SK-N-SH treated with all-trans-retinoic acid at 6 μM for 48 hours (cell line): Measurements from ENCODE around the gene LY6G6F.

Experiments
- ARNTL ChIP-seq: fragments of 450-650 bp; formaldehyde crosslinking; IDR thresholded peaks from 2 replicates; pipeline ENCODE4 v1.5.0; 2020; ENCODE audit warnings: low read depth, mild to moderate bottlenecking, moderate library complexity, borderline replicate concordance
- GLIS3 ChIP-seq: fragments of 250-450 bp; sonication (Bioruptor Pico); IDR thresholded peaks from 2 replicates; pipeline ENCODE4 v1.5.0; 2020; ENCODE audit warnings: mild to moderate bottlenecking, moderate library complexity
- ISL1 ChIP-seq: fragments of 250-450 bp; sonication (Bioruptor Pico); IDR thresholded peaks from 2 replicates; pipeline ENCODE4 v2.1.2; 2022; ENCODE audit warnings: mild to moderate bottlenecking, moderate library complexity
- OSR1 ChIP-seq: fragments of 250-450 bp; sonication (Bioruptor Pico); IDR thresholded peaks from 2 replicates; pipeline ENCODE4 v1.8.0; 2022; ENCODE audit warnings: moderate library complexity, mild to moderate bottlenecking, inconsistent platforms
- RARB ChIP-seq: fragments of 250-450 bp; sonication (Bioruptor Pico); IDR thresholded peaks from 2 replicates; pipeline ENCODE4 v1.8.0; 2021; ENCODE audit warnings: mild to moderate bottlenecking, moderate library complexity
- SNAI2 ChIP-seq: fragments of 250-450 bp; sonication (Bioruptor Pico); IDR thresholded peaks from 2 replicates; pipeline ENCODE4 v1.5.0; 2020; ENCODE audit warnings: mild to moderate bottlenecking, moderate library complexity
- TCF4 ChIP-seq: fragments of 250-450 bp; sonication (Bioruptor Pico); IDR thresholded peaks from 2 replicates; pipeline ENCODE4 v1.8.0; 2021; ENCODE audit warnings: mild to moderate bottlenecking, moderate library complexity, borderline replicate concordance
- TSHZ2 ChIP-seq: fragments of 250-450 bp; sonication (Bioruptor Pico); IDR thresholded peaks from 2 replicates; pipeline ENCODE4 v1.5.0; 2020; ENCODE audit warnings: mild to moderate bottlenecking, moderate library complexity
- ZFP3 ChIP-seq: fragments of 250-450 bp; sonication (Bioruptor Pico); IDR thresholded peaks from 2 replicates; pipeline ENCODE4 v1.5.0; 2020; ENCODE audit warnings: mild to moderate bottlenecking, moderate library complexity
- ZFP30 ChIP-seq: fragments of 450-650 bp; formaldehyde crosslinking; IDR thresholded peaks from 2 replicates; pipeline ENCODE4 v1.5.0; 2022; ENCODE audit warnings: mild to moderate bottlenecking, moderate library complexity
- ZNF8 ChIP-seq: fragments of 450-650 bp; formaldehyde crosslinking; IDR thresholded peaks from 2 replicates; pipeline ENCODE4 v1.5.0; 2020; ENCODE audit warnings: mild to moderate bottlenecking, moderate library complexity
- TF ChIP-seq, protein P1 (sequence below): fragments of 250-450 bp; sonication (Bioruptor Pico); IDR thresholded peaks from 2 replicates; pipeline ENCODE4 v1.8.0; 2021; ENCODE audit warnings: low read depth, mild to moderate bottlenecking, moderate library complexity, borderline replicate concordance
- TF ChIP-seq, protein P2 (sequence below): fragments of 250-450 bp; sonication (Bioruptor Pico); IDR thresholded peaks from 2 replicates; pipeline ENCODE4 v1.5.1; 2020; ENCODE audit warnings: low read depth, mild to moderate bottlenecking, moderate library complexity
- TF ChIP-seq, protein P3 (sequence below): fragments of 250-450 bp; sonication (Bioruptor Pico); IDR thresholded peaks from 2 replicates; pipeline ENCODE4 v1.8.0; 2020; ENCODE audit warnings: mild to moderate bottlenecking, moderate library complexity, borderline replicate concordance

DNA sequence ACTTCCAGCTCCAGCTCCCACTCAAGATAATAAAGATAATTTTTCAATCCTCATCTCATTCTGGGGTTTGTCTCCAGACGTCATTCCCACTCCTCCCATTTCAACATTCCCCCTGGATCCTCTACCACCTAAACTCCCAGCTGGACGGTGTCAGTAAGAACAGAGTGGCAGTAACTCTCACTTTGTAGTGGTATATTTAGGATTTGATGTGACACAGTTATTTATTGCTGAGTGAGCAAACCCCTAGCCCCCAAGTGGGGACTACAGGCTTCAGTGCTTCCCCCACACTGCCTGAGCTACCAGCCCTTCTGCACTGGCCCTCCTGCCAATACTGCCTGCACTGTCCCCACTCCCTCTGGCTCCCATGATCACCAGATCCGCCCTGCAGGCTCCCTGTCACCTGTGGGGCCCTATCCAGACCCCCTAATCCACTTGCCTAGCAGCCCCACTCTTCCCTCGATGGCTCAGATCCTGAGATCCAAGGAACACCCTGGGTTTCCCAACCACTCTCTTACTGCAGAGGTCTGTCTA, 48.4 kb upstream of the LY6G6F start:
- TF ChIP-seq ISL1 (CRISPR knock-in tag) (no peak), ZFP3 (CRISPR knock-in tag) (no peak), ARNTL (no peak), RARB (CRISPR knock-in tag) (no peak), OSR1 (CRISPR knock-in tag) (no peak), ZFP30 (CRISPR knock-in tag) (no peak), GLIS3 (no peak), TCF4 (CRISPR knock-in tag) (no peak), SNAI2 (CRISPR knock-in tag) (no peak), TSHZ2 (CRISPR knock-in tag) (no peak), ZNF8 (CRISPR knock-in tag) (no peak)
- TF ChIP-seq, protein P1, sequence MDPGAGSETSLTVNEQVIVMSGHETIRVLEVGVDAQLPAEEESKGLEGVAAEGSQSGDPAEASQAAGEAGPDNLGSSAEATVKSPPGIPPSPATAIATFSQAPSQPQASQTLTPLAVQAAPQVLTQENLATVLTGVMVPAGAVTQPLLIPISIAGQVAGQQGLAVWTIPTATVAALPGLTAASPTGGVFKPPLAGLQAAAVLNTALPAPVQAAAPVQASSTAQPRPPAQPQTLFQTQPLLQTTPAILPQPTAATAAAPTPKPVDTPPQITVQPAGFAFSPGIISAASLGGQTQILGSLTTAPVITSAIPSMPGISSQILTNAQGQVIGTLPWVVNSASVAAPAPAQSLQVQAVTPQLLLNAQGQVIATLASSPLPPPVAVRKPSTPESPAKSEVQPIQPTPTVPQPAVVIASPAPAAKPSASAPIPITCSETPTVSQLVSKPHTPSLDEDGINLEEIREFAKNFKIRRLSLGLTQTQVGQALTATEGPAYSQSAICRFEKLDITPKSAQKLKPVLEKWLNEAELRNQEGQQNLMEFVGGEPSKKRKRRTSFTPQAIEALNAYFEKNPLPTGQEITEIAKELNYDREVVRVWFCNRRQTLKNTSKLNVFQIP (CRISPR knock-in tag), result no peak
- TF ChIP-seq, protein P2, sequence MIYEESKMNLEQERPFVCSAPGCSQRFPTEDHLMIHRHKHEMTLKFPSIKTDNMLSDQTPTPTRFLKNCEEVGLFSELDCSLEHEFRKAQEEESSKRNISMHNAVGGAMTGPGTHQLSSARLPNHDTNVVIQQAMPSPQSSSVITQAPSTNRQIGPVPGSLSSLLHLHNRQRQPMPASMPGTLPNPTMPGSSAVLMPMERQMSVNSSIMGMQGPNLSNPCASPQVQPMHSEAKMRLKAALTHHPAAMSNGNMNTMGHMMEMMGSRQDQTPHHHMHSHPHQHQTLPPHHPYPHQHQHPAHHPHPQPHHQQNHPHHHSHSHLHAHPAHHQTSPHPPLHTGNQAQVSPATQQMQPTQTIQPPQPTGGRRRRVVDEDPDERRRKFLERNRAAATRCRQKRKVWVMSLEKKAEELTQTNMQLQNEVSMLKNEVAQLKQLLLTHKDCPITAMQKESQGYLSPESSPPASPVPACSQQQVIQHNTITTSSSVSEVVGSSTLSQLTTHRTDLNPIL (CRISPR knock-in tag), result no peak
- TF ChIP-seq, protein P3, sequence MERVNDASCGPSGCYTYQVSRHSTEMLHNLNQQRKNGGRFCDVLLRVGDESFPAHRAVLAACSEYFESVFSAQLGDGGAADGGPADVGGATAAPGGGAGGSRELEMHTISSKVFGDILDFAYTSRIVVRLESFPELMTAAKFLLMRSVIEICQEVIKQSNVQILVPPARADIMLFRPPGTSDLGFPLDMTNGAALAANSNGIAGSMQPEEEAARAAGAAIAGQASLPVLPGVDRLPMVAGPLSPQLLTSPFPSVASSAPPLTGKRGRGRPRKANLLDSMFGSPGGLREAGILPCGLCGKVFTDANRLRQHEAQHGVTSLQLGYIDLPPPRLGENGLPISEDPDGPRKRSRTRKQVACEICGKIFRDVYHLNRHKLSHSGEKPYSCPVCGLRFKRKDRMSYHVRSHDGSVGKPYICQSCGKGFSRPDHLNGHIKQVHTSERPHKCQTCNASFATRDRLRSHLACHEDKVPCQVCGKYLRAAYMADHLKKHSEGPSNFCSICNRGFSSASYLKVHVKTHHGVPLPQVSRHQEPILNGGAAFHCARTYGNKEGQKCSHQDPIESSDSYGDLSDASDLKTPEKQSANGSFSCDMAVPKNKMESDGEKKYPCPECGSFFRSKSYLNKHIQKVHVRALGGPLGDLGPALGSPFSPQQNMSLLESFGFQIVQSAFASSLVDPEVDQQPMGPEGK (CRISPR knock-in tag), result no peak
